ENCODE measurements around the gene PDE3A. TPM values are rescaled to one million over a fixed set of nuclear protein-coding genes. Genes with fewer than 3 reads are reported as not detected.

The PDE3A gene
- total RNA-seq, 1 donor from 2014 or later = 0.29 TPM

- no peak for DNase-seq (ENCODE audit: low read depth)
Measured at GRCh38 chr12:20372326-20373096, 4.2 kb downstream of the PDE3A start.

- no peak for DNase-seq (ENCODE audit: low read depth)
Measured at GRCh38 chr12:20374795-20375194, 6.5 kb downstream of the PDE3A start.

GRCh38 chr12:20375560-20375959 lies 7.2 kb downstream of the PDE3A start:
- DNase-seq (ENCODE audit: low read depth) = no peak

- DNase-seq (ENCODE audit: low read depth) = peak; percentile 13
Measured at GRCh38 chr12:20376984-20377383, 8.6 kb downstream of the PDE3A start.

- no peak for DNase-seq (ENCODE audit: low read depth)
Measured at GRCh38 chr12:20377750-20378149, 9.4 kb downstream of the PDE3A start.

- no peak for DNase-seq (ENCODE audit: low read depth)
Measured at GRCh38 chr12:20382117-20382516, 13.8 kb downstream of the PDE3A start.

- no peak for DNase-seq (ENCODE audit: low read depth)
Measured at GRCh38 chr12:20383612-20384011, 15.3 kb downstream of the PDE3A start.

- peak; percentile 1 for DNase-seq (ENCODE audit: low read depth)
Measured at GRCh38 chr12:20384836-20385235, 16.5 kb downstream of the PDE3A start.

GRCh38 chr12:20390846-20391245 lies 22.5 kb downstream of the PDE3A start:
- DNase-seq (ENCODE audit: low read depth) = no peak

- no peak for DNase-seq (ENCODE audit: low read depth)
Measured at GRCh38 chr12:20392339-20392738, 24.0 kb downstream of the PDE3A start.

- DNase-seq (ENCODE audit: low read depth) = no peak
Measured at GRCh38 chr12:20393707-20394106, 25.4 kb downstream of the PDE3A start.

GRCh38 chr12:20395791-20396550 lies 27.6 kb downstream of the PDE3A start:
- DNase-seq (ENCODE audit: low read depth) = no peak

GRCh38 chr12:20398686-20399085 lies 30.3 kb downstream of the PDE3A start:
- no peak for DNase-seq (ENCODE audit: low read depth)

- no peak for DNase-seq (ENCODE audit: low read depth)
Measured at GRCh38 chr12:20400003-20400402, 31.7 kb downstream of the PDE3A start.

GRCh38 chr12:20403230-20403629 lies 34.9 kb downstream of the PDE3A start:
- DNase-seq (ENCODE audit: low read depth) = no peak

- DNase-seq (ENCODE audit: low read depth) = no peak
Measured at GRCh38 chr12:20404576-20405346, 36.4 kb downstream of the PDE3A start.

GRCh38 chr12:20409607-20410377 lies 41.5 kb downstream of the PDE3A start:
- no peak for DNase-seq (ENCODE audit: low read depth)

GRCh38 chr12:20410734-20411133 lies 42.4 kb downstream of the PDE3A start:
- no peak for DNase-seq (ENCODE audit: low read depth)

GRCh38 chr12:20411345-20411744 lies 43.0 kb downstream of the PDE3A start:
- DNase-seq (ENCODE audit: low read depth) = no peak

- DNase-seq (ENCODE audit: low read depth) = peak; percentile 92
Measured at GRCh38 chr12:20415028-20415427, 46.7 kb downstream of the PDE3A start.

GRCh38 chr12:20415641-20416040 lies 47.3 kb downstream of the PDE3A start:
- DNase-seq (ENCODE audit: low read depth) = peak; percentile 3

Data from myocyte (in vitro differentiated cells).